Activated CD4-positive, alpha-beta T cell treated with anti-CD3 and anti-CD28 coated beads, Interleukin-2, amount 50 U/mL, for 16 hours (primary cell): Measurements from ENCODE around the gene THAP6.
"Not testable (repeated sequence)": the region's sequence is repeated elsewhere in the genome, so short reads cannot be mapped to it uniquely, and the experiment has no call there.

Experiments
- DNase-seq: peaks from one replicate; pipeline ENCODE4 v3.0.0-alpha.2; 2020

The THAP6 gene, protein sequence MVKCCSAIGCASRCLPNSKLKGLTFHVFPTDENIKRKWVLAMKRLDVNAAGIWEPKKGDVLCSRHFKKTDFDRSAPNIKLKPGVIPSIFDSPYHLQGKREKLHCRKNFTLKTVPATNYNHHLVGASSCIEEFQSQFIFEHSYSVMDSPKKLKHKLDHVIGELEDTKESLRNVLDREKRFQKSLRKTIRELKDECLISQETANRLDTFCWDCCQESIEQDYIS

DNA sequence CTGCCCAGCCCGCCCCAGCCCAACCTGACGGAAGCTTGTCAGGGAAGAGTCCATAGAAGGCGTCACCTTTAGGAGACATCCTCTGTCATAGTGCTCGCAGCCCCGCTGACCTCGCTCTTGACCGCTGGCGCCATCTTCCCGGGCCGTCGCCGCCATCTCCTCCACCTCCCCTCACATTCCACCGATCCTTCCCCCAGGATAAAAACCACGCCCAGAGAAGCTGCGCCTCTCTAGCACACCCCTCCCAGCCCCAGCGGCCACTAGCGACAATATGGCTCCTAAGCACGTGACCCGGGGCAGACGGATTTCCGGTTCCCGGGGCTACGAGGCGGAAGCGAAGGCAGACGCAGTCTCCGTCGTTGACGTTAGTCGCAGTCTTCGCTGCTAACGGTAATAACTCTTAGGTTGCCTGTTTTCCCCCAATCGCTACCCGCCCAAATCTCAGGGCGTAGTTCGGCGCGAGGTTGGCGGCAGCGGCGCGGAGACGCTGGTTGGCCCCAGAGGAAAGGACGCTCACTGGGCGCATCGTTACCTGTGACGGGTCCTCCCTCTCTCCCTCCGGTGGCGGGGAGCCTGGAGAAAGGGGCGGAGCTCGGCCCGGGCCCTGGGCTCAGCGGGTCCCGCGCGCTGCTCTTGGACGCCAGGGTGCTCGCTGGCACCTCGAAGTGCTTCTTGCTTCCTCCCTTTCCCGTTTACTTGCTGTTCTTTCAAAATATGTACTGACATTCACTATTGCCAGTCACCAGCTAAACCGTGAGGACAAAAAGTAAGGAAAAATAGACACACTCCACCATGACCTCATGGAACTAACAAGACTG, at the start of gene THAP6, which contains the start of gene RCHY1:
Gene THAP6 (plus strand): TSS at position 343 of the 818 bp plus-strand sequence. CDS start 980 bp downstream, outside the sequence.
Gene RCHY1 (minus strand): TSS at position 273 of the 818 bp plus-strand sequence. CDS start 117 bp downstream, at position 156.
- peak; percentile 95 for DNase-seq

DNA sequence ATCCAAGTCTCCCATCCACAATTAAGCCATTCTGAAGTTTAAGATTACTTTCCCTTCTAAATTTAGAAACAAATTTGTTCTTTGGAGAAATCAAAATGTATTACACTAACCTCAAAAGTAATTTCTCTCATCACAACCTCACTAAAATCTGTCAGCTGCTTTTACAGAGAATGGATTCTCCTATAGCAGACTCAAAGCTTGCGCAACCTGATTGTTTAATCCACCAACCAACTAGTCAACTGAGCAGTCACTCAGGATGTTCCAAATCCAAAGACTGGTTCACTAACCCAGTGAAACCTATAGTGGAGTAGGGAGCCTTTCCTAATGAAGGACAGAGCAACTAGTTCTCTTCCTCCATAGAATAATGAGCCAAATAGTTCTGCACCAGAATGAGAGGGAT, 44.4 kb upstream of the THAP6 start:
- no peak for DNase-seq

DNA sequence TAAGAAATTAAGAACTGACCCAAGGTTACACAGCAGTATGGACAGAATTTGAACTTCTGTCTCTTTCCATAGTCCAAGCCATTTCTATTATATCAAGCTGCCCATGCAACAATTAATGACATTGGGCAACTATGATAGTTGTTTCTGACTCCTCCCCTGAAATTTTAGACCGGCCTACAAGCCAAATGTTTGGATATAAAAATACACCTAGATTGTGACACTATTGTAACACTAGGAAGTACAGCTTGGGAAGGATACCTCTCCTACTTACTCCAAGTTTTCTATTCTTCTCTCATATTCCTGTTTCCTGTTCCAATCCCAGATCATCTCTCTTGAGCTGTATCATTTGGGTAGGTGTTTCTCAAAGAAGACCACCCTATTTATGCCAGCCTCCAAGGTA, 43.5 kb upstream of the THAP6 start:
- no peak for DNase-seq

DNA sequence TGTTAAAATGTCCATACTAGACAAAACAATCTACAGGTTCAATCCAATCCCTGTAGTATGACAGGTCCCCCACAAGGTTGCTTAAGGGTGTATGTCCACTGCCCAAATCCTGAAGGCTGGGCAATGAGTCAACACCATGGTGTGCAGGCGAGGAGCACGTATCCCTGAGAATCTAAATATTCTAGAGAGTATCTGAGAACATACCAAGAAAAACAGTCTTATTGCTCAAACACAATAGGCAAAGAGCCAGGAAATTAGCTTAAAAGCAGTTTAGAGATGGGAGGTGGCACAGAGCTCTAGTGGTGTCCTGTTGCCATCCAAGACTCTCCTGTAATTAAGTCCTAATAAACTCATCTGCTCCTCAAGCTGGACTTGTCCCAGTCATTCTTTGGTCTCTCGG, 37.1 kb upstream of the THAP6 start:
- no peak for DNase-seq

DNA sequence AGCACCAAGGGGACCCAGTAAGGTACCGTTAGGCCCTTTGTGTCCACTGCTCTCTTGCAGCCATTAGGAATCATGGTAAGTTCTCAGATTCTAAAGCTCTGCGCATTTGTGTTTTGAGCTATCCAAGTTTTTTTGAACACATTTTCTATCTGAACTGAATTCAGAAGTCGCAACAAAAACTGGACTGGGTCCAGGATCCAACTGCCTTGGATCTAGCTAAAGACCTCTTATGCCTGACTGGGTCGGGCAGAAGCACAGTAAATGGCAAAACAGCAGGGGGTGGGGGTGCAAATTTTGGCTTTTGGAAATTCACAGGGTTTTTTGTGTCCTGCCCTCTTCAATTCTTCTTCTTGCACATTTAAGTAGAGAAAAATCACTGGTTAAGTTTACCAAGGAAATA, 30.1 kb upstream of the THAP6 start:
- DNase-seq: no peak

DNA sequence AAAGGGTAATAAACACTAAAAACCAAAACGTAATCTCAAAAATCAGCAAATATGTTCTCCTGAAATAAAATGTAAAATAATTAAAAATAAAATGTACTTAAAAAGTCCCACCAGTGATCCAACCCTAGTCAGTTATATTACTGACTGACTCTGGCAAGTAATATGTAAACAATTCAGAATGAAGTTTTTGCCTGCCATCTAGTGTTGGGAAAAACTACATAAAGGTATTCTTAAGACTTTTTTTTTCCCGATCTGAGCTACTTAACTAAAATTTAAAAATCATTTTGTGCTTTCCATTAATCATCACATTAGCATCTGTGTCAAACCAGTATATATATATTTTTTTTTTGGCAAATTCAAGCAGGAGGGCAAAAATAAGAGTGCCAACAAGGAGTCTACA, 24.1 kb upstream of the THAP6 start:
- DNase-seq: no peak

DNA sequence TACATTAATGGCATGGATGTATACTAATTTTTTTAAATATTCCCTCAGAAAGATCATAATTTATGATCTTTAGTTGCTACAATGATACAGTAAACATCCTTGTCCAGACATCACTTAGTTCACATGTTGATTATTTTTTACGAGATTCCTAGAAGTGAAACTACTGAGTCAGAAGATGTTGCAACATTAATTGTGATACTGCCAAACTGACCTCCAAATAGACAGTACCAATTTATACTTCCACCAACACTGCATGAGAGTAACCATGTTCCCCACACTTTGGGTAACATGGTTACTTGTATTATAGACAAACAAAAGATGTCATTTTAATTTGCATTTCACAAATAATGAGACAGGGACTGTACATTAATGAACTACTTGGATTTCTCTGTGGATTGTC, 19.7 kb upstream of the THAP6 start:
- DNase-seq: no peak

DNA sequence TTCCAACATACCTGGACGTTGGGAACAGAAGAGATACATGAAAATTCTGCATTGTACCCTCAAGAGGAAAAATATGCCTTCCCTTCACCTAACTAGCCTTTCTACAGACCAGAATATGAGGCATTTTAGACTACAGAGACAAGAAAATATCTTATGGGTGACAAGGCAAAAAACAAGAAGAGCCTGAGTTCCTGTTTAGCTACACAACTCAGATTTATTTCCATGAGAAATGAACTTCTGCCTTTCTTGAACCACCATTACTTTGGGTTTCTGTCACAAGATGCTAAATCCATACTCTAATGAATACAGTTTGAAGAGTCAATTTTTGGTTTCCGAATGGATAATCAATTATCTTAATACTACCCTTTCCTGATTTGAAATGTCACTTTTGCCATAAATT, 18.8 kb upstream of the THAP6 start:
- DNase-seq: no peak

DNA sequence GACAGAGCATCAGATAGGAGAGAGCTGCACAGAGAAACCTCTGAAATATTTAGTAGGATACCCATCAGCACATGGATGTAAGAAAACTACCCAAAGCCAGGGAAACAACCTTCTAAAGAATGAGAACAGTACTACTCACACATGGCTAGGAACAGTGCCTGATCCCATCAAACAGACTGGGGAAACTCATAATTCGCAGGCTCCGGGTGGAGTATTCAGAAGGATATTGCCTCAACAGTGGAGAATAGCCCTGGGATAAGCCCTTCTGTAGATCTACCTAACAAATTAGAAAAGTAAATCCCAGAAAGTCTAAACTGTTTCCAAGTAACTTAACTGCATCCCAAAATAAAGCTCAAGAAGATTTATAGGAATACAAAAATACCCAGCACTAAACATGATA, 17.9 kb upstream of the THAP6 start:
- DNase-seq: no peak

DNA sequence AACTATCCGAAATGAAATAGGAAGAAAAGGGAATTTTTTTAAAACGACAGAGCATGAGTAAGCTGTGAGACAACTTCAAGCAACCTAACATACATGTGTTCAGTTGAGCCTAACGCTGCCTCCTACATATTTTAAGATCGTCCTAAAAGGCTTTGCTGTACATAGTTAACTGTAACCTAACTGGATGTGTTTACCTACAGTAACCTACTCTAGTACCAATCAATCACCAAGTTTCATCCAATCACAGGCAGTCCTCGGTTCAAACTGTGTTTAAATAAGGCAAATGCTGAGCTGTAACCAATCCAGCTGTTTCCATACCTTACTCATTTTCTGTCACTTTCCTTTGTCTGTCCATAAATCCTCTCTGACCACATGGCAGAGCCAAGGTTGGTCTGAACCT, 17.1 kb upstream of the THAP6 start:
- no peak for DNase-seq

DNA sequence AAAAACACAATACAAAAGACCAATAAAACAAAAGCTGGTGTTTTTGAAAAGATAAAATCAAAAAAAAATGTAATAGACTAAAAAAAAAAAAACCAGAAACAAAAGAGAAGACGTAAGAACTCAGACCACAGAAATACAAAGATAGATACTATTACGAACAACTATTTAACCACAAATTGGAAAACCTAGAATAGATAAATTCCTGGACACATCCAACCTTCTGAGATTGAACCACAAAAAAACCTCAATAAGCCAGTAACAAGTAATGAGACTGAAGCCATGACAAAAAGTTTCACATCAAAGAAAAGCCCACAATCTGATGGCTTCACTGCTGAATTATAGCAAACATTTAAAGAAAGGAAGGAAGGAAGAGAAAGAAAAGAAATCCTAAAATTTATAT, 16.2 kb upstream of the THAP6 start:
- DNase-seq: no peak

DNA sequence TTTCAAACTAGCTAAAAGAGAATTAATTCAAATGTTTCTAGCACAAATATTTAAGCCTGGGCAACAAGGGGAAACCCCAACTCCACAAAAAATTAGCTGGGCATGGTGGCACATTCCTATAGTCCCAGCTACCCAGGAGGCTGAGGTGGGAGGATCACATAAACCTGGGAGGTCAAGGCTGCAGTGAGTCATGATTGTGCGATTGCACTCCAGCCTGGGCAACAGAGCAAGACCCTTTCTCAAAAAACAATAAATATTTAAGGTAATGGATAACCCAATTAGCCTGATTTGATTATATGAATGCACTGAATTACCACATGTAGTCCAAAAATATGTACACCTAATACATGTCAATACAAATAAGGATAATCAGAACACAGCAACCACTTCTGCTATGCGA, 14.4 kb upstream of the THAP6 start:
- no peak for DNase-seq

DNA sequence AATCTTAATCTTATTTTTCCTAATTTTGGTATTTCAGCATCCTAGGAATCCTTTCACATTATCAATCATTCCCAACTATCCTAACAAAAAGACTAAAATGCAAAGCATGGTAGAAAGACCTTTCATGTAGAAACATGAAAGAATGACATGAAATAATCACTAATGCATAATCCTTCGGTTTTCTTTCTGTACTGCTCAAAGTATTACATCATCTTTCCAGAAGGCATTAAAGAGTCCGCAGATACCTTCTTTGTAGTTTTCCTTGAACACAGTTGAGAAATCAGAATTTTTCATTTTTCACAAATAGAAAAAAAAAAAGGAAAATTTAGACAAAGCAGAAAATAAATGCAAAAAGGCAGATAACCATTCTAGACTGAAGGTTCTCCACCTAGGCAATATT, 11.6 kb upstream of the THAP6 start:
- no peak for DNase-seq

DNA sequence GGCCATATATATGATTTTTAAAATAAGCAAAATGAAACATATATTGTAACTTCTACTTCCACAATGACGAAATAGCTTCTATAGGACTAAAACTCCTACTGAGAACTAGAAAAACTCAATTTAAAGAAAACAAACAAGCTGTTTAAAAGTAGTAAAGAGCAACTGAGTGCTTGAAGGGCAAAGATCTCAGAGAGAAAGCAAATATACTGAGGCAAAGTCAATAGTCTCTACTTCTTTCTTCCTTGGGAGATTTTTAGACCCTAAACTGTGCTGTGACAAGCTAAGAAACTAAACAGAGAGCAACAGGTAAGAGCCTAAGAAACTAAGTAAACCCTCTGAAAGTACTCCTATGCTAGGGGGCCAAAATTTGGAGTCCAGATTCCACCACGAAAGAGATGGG, 8.6 kb upstream of the THAP6 start:
- no peak for DNase-seq

DNA sequence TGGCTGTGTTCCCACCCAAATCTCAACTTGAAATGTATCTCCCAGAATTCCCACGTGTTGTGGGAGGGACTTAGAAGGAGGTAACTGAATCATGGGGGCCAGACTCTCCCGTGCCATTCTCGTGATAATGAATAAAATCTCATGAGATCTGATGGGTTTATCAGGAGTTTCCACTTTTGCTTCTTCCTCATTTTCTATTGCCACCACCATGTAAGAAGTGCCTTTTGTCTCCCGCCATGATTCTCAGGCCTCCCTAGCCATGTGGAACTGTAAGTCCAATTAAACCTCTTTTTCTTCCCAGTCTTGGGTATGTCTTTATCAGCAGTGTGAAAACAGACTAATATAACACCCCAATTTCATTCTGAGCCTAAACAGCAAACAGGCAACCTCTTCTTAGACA, 4.7 kb upstream of the THAP6 start:
- not testable (repeated sequence) for DNase-seq

DNA sequence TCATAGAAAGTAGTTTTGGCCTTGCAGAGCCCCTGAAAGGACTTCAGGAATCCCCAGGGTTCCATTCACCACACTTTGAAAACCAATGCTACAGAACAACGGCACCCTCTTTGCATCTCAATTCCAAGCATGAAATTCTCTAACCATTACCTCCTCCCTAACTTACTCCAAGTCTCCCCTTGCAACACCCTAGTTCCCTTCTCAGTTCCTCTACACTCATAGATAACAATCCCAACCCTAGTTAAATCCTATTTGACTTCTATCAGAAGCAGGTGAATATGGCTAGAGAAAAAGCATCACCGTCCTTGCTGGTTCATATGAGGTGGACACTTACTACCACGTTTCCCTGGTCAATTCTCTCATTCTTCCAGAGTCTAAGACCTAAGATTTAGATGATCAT, 2.4 kb upstream of the THAP6 start:
- no peak for DNase-seq

DNA sequence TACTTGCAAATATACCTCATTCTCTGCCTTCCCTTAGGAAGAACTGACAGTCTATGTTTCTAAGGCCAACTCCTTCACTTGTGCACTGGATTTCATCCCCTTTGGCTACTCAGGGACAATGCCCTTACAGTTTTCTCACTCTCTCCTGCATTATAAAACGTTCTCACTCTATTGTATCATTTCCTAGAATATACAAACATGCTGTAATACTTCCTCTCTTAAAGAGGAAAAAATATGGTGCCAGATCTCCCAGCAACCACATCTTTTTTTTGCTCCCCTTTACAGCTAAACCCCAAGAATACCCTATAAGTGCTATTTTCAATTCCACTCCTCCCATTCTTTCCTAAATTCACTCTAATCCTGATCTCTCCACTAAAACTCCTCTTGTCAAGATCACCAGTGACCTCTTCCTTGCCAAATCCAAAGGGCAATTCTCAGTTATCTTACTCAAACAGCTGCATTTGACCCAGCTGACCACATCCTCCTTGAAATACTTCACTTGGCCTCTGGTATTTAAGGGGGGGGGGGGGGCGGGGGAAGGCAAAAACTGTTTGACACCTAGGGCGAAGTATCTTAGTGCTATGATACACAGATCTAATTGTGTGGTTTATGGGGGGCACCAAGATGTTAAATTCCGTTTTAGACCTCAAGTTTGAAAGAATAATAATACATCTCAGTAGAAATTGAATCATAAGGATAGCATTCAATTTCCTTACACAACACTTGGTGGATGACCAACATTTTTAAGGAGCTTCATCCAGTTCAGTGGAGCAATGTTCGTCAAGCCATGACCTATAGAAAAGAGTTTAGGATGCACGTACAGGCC, 1.7 kb upstream of the THAP6 start:
- peak; percentile 41 for DNase-seq

DNA sequence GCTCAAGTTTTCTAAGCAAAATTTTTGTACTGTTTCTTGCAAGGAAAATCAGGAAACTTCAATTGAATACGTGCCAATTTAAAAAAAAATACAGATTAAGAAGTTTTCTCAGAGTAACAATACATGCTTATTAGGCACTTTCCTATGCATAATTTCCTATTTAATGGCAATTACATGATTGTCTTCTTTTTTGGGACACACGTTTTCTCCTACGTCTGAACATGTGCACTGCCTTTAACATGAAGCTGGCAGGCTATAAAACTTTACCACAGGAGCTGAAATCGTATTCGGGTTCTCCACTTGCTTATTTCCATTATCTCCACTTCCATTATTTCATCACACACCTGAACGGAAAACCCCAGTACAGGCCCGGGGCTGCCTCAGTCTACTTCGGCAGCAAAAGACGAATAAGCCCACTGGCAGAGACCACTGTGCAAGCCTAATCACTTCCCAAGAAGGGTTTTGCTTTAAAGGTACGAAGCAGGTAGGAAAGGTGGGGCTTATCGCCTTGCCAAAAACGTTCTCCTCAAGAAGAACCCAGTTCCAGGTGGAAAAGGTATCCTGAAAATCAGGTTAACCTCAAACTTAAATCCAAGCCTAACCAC, 645 bp upstream of the THAP6 start:
- no peak for DNase-seq

DNA sequence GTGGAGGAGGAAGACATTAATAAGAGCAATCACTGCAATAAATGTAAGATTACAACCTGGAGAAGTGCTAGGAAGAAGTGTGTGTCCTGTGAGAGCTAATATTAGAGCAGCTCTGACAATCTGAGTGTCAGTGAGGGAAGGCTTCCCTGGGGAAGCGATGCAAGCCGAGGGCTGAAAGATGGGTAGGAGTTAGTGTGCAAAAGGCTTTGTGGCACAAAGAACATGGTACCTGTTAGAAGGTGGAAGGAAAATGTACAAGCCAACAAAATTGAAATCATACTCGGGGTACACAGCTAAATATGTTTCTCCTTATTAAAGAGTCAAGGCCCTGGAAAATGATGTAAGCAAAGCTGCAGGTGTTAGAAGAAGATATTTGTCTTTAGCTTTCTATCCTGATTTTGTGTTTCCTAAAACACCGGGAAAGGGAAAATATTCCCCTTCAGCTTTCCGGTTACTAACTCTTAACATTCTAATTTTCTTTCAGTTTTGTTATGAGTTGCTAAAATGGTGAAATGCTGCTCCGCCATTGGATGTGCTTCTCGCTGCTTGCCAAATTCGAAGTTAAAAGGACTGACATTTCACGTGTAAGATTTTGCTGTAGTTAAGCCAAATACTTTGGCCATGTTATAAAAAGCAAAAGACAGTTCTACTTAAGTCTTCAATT, 808 bp downstream of the THAP6 start:
- DNase-seq: peak; percentile 63

DNA sequence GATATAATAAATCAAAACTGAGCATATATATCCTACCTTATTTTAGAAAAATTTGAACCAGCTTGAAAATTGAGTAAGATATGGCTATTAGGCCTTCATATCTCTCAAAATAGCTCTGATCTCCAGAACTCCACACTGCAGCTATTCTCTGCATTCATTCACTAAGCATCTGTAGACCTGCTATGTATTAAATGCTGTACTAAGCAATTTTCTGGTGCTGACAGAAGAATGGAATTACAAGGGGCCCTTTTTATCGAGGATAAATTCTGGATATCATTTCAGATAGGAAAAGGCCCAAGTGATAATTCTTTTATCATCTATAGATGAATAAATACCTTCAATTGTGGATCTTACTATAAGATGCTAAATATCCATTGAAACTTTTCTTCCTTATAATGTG, 1.9 kb downstream of the THAP6 start:
- DNase-seq: no peak

DNA sequence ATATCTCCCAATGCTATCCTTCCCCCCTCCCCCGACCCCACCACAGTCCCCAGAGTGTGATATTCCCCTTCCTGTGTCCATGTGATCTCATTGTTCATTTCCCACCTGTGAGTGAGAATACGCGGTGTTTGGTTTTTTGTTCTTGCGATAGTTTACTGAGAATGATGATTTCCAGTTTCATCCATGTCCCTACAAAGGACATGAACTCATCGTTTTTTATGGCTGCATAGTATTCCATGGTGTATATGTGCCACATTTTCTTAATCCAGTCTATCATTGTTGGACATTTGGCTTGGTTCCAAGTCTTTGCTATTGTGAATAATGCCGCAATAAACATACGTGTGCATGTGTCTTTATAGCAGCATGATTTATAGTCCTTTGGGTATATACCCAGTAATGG, 5.2 kb downstream of the THAP6 start:
- DNase-seq: not testable (repeated sequence)

DNA sequence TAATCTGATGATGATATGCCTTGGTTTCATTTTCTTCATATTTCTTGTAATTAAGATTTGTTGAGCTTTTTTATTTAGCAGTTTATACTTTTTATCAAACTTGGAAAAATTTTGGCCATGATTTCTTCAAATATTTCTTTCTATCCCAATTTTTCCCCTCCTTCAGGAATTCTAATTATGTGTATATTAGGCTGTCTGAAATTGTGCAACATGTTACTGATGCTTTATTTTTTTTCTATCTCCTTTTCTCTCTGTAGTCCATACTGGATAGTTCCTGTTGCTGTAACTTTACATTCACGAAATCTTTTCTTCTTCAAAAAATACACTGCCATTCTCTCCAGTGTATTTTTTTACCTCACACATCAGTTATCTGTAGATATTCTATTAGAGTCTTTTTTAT, 10.8 kb downstream of the THAP6 start:
- DNase-seq: no peak

DNA sequence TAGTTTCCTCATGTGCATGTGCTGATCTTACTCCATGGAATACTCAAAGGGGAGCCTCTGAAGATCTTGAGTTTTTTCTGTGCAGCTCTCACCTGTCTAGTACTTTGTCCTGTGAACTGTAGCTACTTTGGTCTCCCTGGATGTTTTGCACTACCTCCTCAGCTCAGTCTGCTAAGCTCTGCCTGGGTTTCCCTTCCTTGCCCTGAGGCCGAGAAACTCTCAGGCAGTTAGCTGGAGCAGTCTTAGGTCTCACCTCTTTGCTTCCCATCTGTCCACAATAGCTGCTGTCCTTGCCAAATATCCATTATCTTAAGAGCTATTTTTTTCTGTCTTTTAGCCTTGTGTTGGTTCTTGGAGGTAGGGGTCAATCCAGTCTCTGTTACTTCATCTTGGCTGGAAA, 11.6 kb downstream of the THAP6 start:
- DNase-seq: no peak
